HCEC 1CT (cell line): ENCODE data around the gene RASSF1.
A peak's percentile ranks its signal among the peaks of the same experiment; 100 is the strongest.

Experiments
- DNase-seq: peaks from one replicate; pipeline ENCODE4 v3.0.0-alpha.2; 2017

The RASSF1 gene

GRCh38 chr3:50365080-50365841, 24.6 kb upstream of the RASSF1 start:
- DNase-seq, result peak; percentile 52

- DNase-seq, result no peak
These were observed 24.0 kb upstream of the RASSF1 start for GRCh38 chr3:50364573-50365079.

- no peak for DNase-seq
These were observed 19.1 kb upstream of the RASSF1 start for GRCh38 chr3:50359760-50360110.

- peak; percentile 100 for DNase-seq
These were observed 18.5 kb upstream of the RASSF1 start, which contains the start of gene TMEM115 for GRCh38 chr3:50358911-50359759. TSS of gene TMEM115 (minus strand) at chr3:50359521. CDS start at chr3:50359063, 458 bp downstream.

- no peak for DNase-seq
These were observed 17.8 kb upstream of the RASSF1 start for GRCh38 chr3:50358355-50358910.

GRCh38 chr3:50357481-50357880, 16.8 kb upstream of the RASSF1 start:
- DNase-seq, result no peak

GRCh38 chr3:50356553-50356952, 15.9 kb upstream of the RASSF1 start:
- no peak for DNase-seq

- DNase-seq, result no peak
These were observed 15.4 kb upstream of the RASSF1 start for GRCh38 chr3:50355829-50356552.

GRCh38 chr3:50354850-50355249, 14.2 kb upstream of the RASSF1 start:
- no peak for DNase-seq

- no peak for DNase-seq
These were observed 13.6 kb upstream of the RASSF1 start for GRCh38 chr3:50354186-50354764.

- no peak for DNase-seq
These were observed 12.8 kb upstream of the RASSF1 start for GRCh38 chr3:50353245-50354004.

- peak; percentile 46 for DNase-seq
These were observed 12.1 kb upstream of the RASSF1 start for GRCh38 chr3:50352781-50353180.

- DNase-seq, result no peak
These were observed 10.7 kb upstream of the RASSF1 start for GRCh38 chr3:50351323-50351697.

- peak; percentile 88 for DNase-seq
These were observed 10.1 kb upstream of the RASSF1 start, which contains the start of the genes CYB561D2 and NPRL2 for GRCh38 chr3:50350527-50351322. TSS of gene CYB561D2 (plus strand) at chr3:50350862. CDS start at chr3:50351434, 572 bp downstream. TSS of gene NPRL2 (minus strand) at chr3:50350775. CDS start at chr3:50350652, 123 bp downstream.

GRCh38 chr3:50350213-50350526, 9.5 kb upstream of the RASSF1 start:
- DNase-seq, result no peak

- DNase-seq, result peak; percentile 63
These were observed 6.7 kb upstream of the RASSF1 start for GRCh38 chr3:50347187-50347813.

GRCh38 chr3:50345586-50346234, 5.1 kb upstream of the RASSF1 start, which contains the start of gene ZMYND10:
TSS of gene ZMYND10 (minus strand) at chr3:50345732. CDS start at chr3:50345579, 153 bp downstream.
- DNase-seq, result peak; percentile 51

- no peak for DNase-seq
These were observed 4.4 kb upstream of the RASSF1 start for GRCh38 chr3:50345008-50345407.

- no peak for DNase-seq
These were observed 2.4 kb upstream of the RASSF1 start for GRCh38 chr3:50342813-50343633.
